ENCODE results near the gene ACTR3. TPM values are rescaled to one million over a fixed set of nuclear protein-coding genes. Genes with fewer than 3 reads are reported as not detected.

ACTR3 gene
- total RNA-seq, 1 donor from 2014 or later: 451 TPM

DNA sequence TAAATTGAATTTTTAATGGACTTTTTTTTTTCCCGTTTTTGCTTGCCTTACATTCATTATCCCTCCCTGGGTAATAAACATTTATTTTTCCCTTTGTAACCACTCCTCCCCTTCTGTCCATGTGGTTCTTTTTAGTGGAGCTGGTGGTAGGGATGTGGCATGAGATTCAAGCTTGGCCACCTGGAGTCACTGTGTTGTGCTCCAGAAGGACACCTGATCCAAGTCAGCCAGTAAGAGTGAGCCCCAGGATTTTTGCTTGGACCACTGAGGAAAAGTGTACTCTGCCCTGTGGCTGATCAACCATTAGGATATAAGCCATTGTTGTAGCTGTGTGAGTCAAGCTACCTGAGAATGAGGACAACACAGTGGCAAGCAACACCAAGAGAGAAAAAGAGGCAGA, 11.1 kb upstream of the ACTR3 start:
- Mint-ChIP-seq H3K4me3 (no peak overlapping the region), H3K27me3 (ENCODE audit: insufficient read depth) (no peaks in the 10 kb centered on the region), H3K36me3 (ENCODE audit: low read depth) (peaks cover 29% of the 10 kb centered on the region), H3K27ac (peak overlapping the region; percentile 75), H3K4me1 (ENCODE audit: low read depth) (peaks cover 55% of the 10 kb centered on the region), H3K9me3 (no peaks in the 10 kb centered on the region)
- DNase-seq (ENCODE audit: low spot score): no peak
- intact Hi-C loops (cut with micrococcal nuclease): no loop called here

DNA sequence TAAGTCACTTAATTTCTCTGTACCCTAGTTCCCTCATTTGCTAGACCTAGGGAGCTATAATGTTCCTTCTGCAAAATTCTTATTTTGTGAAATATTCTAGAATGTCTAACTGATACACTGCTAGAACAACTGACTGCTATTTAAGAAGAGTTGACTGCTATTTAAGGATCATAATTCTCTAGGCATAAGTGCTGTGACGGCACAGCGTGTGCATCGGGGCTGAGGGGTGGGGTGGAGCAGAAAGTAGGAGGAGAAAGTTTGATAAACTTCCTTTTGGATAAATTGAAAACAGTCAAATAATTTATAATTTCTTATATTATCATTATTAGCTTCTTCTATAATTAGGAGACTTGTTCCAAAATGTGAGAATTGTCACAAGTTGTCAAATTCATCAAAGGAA, 10.4 kb upstream of the ACTR3 start:
- Mint-ChIP-seq H3K9me3 (no peaks in the 10 kb centered on the region), H3K36me3 (ENCODE audit: low read depth) (peaks cover 24% of the 10 kb centered on the region), H3K27me3 (ENCODE audit: insufficient read depth) (no peaks in the 10 kb centered on the region), H3K4me3 (no peak overlapping the region), H3K27ac (no peak overlapping the region), H3K4me1 (ENCODE audit: low read depth) (peaks cover 48% of the 10 kb centered on the region)
- DNase-seq (ENCODE audit: low spot score): no peak
- intact Hi-C loops (cut with micrococcal nuclease): no loop called here

DNA sequence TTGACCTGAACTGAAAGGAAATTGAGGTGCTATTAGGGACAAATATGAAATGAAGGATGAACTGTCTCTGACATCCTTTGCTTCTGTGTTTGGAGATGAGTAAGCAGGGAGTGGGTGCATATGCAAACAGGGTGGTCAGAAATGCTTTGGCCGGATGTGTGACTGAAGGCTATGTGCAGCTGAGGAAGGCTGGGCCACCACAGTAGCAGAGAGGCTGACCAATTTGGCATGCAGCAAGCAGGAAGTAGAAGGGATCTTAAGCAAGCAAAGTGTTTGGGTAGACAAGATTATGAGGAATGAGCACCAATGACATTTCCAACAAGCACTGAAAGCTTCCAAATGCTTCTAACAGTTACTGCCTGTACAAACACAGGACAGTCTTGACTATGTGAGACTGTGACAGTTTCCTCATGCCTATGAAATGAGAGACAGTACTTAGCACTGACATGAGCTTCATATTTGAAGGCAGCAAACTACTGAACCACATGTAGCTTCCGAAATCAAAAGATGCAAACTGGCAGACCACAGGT, 3.3 kb upstream of the ACTR3 start:
- no peaks in the 10 kb centered on the region for H3K27me3 Mint-ChIP-seq (ENCODE audit: insufficient read depth)
- intact Hi-C loops (cut with micrococcal nuclease): loop anchor here (2.0 to 5.0 kb wide), 2 partner anchors 38 to 709 kb away; no protein-coding TSS in a partner anchor
- H3K27ac Mint-ChIP-seq: peak overlapping the region; percentile 98
- no peaks in the 10 kb centered on the region for H3K9me3 Mint-ChIP-seq
- peaks cover 55% of the 10 kb centered on the region for H3K4me1 Mint-ChIP-seq (ENCODE audit: low read depth)
- DNase-seq (ENCODE audit: low spot score): peak; percentile 53
- H3K36me3 Mint-ChIP-seq (ENCODE audit: low read depth): peaks cover 38% of the 10 kb centered on the region
- peak overlapping the region; percentile 98 for H3K4me3 Mint-ChIP-seq

DNA sequence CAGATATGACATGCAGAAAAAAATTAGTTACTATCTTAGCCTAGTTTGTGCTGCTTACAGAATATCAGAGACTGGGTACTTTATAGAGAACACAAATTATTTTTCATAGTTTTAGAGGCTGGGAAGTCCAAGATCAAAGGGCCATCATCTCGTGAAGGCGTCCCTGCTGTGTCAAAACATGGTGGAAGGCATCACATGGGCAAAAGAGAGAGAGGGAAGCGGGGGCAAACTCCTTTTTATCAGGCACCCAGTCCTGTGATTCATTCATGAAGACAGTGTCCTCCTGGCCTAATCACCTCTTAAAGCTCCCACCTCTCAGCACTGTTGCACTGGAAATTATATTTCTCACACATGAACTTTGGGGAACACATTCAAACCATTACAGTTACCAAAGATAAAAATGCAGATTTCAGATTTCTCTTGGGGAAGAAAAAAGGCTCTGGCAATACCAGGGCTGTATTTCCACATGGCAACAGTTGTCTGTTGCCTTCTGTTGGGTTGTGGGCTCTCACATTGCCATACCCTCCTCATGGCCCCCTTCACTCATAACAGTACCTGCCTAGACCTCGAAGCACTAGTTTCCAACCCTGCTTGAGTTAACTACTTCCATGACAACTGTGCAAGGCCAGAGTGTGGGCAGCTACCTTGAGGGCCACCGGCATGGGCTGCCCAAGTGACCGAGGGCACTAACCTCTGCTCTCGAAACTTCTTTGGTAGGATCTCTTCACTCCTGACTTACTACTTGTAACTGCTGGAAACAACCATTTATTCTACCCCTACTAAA, 2.7 kb upstream of the ACTR3 start:
- Mint-ChIP-seq H3K4me1 (ENCODE audit: low read depth) (peaks cover 61% of the 10 kb centered on the region), H3K36me3 (ENCODE audit: low read depth) (peaks cover 43% of the 10 kb centered on the region), H3K27me3 (ENCODE audit: insufficient read depth) (no peaks in the 10 kb centered on the region), H3K9me3 (no peaks in the 10 kb centered on the region), H3K4me3 (peak overlapping the region; percentile 98), H3K27ac (peak overlapping the region; percentile 98)
- DNase-seq (ENCODE audit: low spot score): no peak
- intact Hi-C loops (cut with micrococcal nuclease): loop anchor here (2.0 to 5.0 kb wide), 2 partner anchors 38 to 710 kb away; no protein-coding TSS in a partner anchor

DNA sequence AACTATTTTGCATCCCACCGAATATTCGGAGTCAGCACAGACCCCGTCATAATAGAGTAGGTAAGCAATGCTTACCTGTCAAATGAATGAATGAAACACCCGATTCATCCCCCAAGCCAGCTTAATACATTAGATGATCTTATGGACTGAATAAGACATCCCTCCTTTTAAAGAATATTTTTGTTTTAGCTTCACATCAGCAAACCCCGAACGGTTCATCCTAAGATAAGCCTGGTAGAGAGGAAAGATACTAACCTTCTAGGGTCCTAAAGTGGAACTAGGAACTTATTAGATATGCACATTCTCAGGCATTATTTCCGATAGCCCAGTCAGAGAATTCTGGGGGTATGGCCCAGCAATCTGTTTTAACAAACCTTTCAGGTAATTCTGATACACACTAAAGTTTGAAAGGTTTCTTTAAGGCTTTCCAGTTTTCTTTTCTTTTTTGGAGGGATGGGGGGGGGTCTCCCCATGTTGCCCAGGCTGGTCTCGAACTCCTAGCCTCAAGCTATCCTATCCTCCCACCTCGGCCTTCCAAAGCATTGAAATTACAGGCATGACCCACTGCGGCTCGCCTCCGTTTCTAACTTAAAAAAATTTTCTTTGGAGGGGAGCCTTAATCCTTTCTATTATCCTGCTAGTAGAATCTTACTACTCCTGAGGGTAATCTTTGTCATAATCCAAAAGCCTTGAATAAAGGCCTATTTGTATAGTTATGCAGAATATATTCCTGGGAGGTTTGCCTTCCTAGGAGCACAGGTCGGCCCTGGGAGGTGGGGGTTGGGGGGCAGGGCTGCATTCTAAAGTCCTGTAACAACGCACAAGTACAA, 1.0 kb upstream of the ACTR3 start:
- Mint-ChIP-seq H3K4me1 (ENCODE audit: low read depth) (peaks cover 77% of the 10 kb centered on the region), H3K27ac (peak overlapping the region; percentile 98), H3K9me3 (no peaks in the 10 kb centered on the region), H3K27me3 (ENCODE audit: insufficient read depth) (no peaks in the 10 kb centered on the region), H3K4me3 (peak overlapping the region; percentile 98), H3K36me3 (ENCODE audit: low read depth) (peaks cover 52% of the 10 kb centered on the region)
- no peak for DNase-seq (ENCODE audit: low spot score)
- intact Hi-C loops (cut with micrococcal nuclease): loop anchor here (1.0 to 5.0 kb wide), 6 partner anchors 12 to 712 kb away; partner anchors contain the start of gene SLC35F5

DNA sequence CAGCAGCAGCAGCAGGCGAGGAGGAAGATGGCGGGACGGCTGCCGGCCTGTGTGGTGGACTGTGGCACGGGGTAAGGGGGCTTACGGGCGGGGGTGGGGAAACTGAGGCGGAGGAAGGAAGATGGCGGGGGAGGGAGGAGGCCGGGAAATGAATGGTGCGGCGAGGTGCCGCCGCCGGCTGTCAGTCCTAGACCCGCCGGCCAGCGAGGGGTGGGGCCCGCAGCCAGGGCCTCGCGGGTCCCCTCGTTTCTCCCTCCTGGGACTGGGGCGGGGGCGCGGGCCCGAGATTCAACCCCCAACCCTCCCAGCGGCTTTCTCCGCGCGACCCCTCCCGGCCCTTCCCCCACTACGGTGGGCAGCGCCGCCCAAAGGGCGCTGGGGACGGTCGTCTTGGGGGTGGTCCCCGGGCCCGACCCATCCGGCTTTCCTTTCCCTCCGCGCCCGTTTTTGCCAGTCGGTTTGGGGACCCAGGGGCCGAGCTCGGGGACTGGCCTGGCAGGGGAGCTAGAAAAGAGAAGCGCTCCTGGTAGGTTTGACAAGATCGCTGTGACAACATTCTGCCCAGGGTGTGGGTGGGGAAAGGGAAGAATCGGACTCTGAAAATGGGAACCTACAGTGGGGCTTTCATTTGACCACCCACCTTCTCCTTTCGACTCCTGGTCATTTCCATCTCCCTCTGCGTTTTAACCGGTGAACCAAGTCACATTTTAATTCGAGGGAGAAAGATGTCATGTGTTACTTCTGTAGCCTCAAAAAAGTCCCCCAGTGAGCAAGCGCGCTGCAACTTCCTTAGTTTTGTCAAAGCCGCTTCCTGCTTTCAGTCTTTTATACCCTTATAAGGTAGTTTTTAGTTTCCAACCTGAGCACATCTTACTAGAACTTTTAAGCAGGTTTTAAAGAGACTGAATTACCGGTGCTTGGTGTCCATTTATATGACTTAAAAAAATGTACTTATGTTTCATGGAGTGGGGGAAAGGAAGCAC, 655 bp downstream of the ACTR3 start:
- Mint-ChIP-seq H3K9me3 (no peaks in the 10 kb centered on the region), H3K36me3 (ENCODE audit: low read depth) (peaks cover 58% of the 10 kb centered on the region), H3K4me1 (ENCODE audit: low read depth) (peaks cover 84% of the 10 kb centered on the region), H3K4me3 (peak overlapping the region; percentile 100), H3K27ac (peak overlapping the region; percentile 99), H3K27me3 (ENCODE audit: insufficient read depth) (no peaks in the 10 kb centered on the region)
- peak; percentile 72 for DNase-seq (ENCODE audit: low spot score)
- intact Hi-C loops (cut with micrococcal nuclease): loop anchor here (1.0 kb wide), 1 partner anchor 8 kb away; no protein-coding TSS in a partner anchor

DNA sequence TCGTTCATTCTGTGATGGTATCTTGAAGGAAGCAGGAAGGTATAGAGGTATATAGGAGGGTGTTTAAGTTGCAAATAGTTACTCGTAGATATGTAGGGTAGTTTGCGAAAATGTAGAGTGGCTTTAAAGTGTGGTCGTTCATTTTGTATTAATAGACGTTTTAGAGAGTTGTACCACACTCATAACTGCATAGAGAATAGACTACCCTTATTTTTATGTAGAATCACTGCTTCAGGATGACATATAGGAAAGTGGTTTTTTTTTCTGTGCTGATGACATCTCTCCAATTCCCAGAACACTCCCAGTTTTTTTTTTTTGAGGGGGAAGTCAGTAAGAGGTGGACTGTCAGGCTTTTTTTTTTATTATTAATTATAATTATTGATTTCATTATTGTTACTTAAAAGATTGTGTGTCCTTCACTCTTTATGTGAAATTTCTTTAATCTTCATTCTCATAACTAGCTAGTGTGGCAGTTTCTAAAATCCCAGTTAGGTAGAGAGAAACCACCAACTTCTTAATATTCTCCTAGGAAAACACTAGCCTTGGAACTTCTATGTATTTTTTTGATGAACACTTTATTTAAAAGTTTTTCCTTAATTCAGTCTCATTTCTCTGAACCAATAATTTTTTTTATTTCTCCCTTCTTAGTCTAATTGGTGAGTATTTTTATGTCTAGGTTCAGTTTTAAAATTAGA, 1.5 kb downstream of the ACTR3 start:
- peak overlapping the region; percentile 100 for H3K4me3 Mint-ChIP-seq
- intact Hi-C loops (cut with micrococcal nuclease): no loop called here

DNA sequence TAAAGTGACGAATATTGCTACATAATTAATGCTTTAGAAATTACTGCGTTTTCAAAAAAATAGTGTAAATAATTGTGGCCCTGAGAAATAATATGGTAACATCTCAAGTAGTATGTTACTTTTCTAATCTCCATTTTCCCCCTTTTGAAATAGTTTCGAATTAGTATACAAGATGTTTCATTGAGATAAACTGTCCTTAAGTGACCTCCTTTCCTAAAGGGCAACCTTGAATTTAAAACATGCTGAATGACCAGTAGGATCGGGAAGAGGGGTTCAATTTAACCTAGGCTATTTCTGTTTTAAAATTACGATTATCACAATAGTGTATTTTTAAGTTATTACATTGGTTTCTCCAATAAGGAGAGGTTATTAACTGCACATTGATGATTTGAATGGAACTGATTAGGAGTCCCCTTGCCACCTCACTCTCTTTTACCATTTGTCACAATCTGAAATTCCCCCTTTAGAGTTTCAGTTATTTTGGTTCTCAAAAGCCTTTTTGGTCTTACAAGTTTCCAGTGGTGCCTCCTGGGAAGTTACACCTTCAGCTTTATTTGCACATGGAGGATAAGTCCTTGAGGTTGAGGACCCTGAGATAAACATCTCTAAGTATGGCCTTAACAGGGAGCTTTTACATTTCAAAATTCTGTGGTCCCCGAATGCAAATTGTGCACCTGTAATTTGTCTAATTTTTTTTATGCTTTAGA, 2.3 kb downstream of the ACTR3 start:
- Mint-ChIP-seq H3K4me3 (peak overlapping the region; percentile 100), H3K9me3 (no peaks in the 10 kb centered on the region), H3K27ac (peak overlapping the region; percentile 83), H3K4me1 (ENCODE audit: low read depth) (peaks cover 85% of the 10 kb centered on the region), H3K36me3 (ENCODE audit: low read depth) (peaks cover 56% of the 10 kb centered on the region), H3K27me3 (ENCODE audit: insufficient read depth) (no peaks in the 10 kb centered on the region)
- intact Hi-C loops (cut with micrococcal nuclease): no loop called here
- no peak for DNase-seq (ENCODE audit: low spot score)

More for the DNA sequence above, 1.5 kb downstream of the ACTR3 start:
- no peak for DNase-seq (ENCODE audit: low spot score)
- Mint-ChIP-seq H3K27me3 (ENCODE audit: insufficient read depth) (no peaks in the 10 kb centered on the region), H3K9me3 (no peaks in the 10 kb centered on the region), H3K27ac (peak overlapping the region; percentile 99), H3K36me3 (ENCODE audit: low read depth) (peaks cover 59% of the 10 kb centered on the region), H3K4me1 (ENCODE audit: low read depth) (peaks cover 85% of the 10 kb centered on the region)

DNA sequence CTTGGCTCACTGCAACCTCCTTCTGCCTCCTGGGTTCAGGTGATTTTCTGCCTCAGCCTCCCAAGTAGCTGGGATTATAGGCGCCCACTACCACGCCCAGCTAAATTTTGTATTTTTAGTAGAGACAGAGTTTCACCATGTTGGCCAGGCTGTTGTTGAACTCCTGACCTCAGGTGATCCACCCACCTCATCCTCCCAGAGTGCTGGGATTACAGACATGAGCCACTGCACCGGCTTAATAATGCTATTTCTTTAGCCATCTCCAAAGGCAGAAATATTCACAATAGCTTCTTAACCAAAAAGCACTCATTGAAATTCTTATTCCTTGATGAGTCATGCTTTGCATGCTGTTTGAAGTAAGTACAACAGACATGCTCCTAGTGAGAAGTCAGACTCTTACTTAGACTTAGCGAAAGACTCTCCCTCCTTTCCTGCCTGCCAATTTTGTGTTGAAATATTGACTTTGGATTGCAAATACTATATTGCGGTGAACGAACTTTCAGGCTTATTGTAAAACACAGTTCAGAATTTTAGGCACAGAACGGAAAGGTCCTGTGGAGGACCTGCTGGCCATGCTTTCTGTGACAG, 4.4 kb downstream of the ACTR3 start:
- Mint-ChIP-seq H3K4me1 (ENCODE audit: low read depth) (peaks cover 79% of the 10 kb centered on the region), H3K9me3 (no peaks in the 10 kb centered on the region), H3K4me3 (peak overlapping the region; percentile 100), H3K27me3 (ENCODE audit: insufficient read depth) (no peaks in the 10 kb centered on the region), H3K36me3 (ENCODE audit: low read depth) (peaks cover 51% of the 10 kb centered on the region), H3K27ac (peak overlapping the region; percentile 83)
- DNase-seq (ENCODE audit: low spot score): no peak
- intact Hi-C loops (cut with micrococcal nuclease): loop anchor here (2.0 kb wide), 1 partner anchor 29 kb away; no protein-coding TSS in a partner anchor

DNA sequence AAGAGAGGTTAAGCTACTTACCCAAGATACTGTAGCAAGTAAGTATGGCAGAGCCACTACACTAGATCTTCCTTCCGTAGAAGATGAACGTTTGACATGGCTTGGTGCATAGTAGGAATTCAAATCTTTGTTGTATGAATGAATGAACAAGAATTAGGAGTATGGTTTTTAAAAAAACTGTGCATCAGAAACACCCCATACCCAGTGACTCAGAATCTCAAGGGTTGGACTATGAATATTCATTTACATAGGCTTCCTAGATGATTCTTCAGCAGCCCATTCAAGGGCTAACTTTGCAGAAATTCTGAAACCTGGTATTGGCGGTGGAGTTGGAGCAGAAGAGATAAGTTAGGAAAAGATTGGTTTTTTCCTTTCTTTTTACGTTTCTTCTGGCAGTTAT, 5.4 kb downstream of the ACTR3 start:
- H3K4me3 Mint-ChIP-seq: peak overlapping the region; percentile 100
- peaks cover 56% of the 10 kb centered on the region for H3K36me3 Mint-ChIP-seq (ENCODE audit: low read depth)

More for the DNA sequence above, 5.4 kb downstream of the ACTR3 start:
- Mint-ChIP-seq H3K9me3 (no peaks in the 10 kb centered on the region), H3K27me3 (ENCODE audit: insufficient read depth) (no peaks in the 10 kb centered on the region), H3K4me1 (ENCODE audit: low read depth) (peaks cover 85% of the 10 kb centered on the region), H3K27ac (peak overlapping the region; percentile 40)
- DNase-seq (ENCODE audit: low spot score): no peak
- intact Hi-C loops (cut with micrococcal nuclease): loop anchor here (1.0 to 2.0 kb wide), 3 partner anchors 8 to 28 kb away; no protein-coding TSS in a partner anchor

Measured in activated T-helper 1 cell treated with anti-CD3 and anti-CD28 coated beads, Interleukin-12 subunit alpha, Interleukin-12 subunit beta, Interleukin-2, Interleukin-4 antibody, amounts not matched to agents 30 ng/mL and 10 ng/mL and 1 ng/mL, durations not matched to agents 14 hours and 24 hours and 36 hours (primary cell).